ENCODE data around the gene HSPB6. TPM values are rescaled to one million over a fixed set of nuclear protein-coding genes. Genes with fewer than 3 reads are reported as not detected.

HSPB6 gene
- total and polyA plus RNA-seq, 4 donors: 13.2 to 44.8 (median 24.5) TPM

GRCh38 chr19:35791814-35792279 lies 35.0 kb upstream of the HSPB6 start:
- H3K4me1 ChIP-seq (ENCODE audit: control insufficient read depth in 5 of 5, insufficient read depth in 5 of 5, low read length in 5 of 5): no peaks in the 10 kb centered on the region
- H3K27me3 ChIP-seq (ENCODE audit: control insufficient read depth in 3 of 3, insufficient read depth in 3 of 3, low read length in 2 of 3): peaks cover 0 to 5% (median 3%) of the 10 kb centered on the region in 3 donors
- H3K9ac ChIP-seq (ENCODE audit: insufficient read depth in 1 of 2, low read length in 2 of 2): no peak overlapping the region
- WGBS, 2 donors: 86 to 92% methylated on average over 9 of the region's 9 CpGs
- H3K36me3 ChIP-seq (ENCODE audit: control insufficient read depth in 4 of 4, insufficient read depth in 4 of 4, low read length in 4 of 4): no peaks in the 10 kb centered on the region
- DNase-seq (no peak), ATAC-seq (ENCODE audit: insufficient read depth, low FRiP score) (no peak)
- no peak for TF ChIP-seq CTCF (IDR thresholded peaks at IDR 0.05; ENCODE audit: control extremely low read depth, extremely low read depth)
- no peak overlapping the region for H3K4me3 ChIP-seq
- no peaks in the 10 kb centered on the region for H3K9me3 ChIP-seq (ENCODE audit: control insufficient read depth in 4 of 4, insufficient read depth in 3 of 4, low read length in 3 of 4)
- H3K27ac ChIP-seq (ENCODE audit: low read depth in 1 of 2, low read length in 1 of 2): no peak overlapping the region

- Histone ChIP-seq H3K27me3 (ENCODE audit: control insufficient read depth in 3 of 3, insufficient read depth in 3 of 3, low read length in 2 of 3) (no peaks in the 10 kb centered on the region), H3K36me3 (ENCODE audit: control insufficient read depth in 4 of 4, insufficient read depth in 4 of 4, low read length in 4 of 4) (no peaks in the 10 kb centered on the region), H3K27ac (ENCODE audit: low read depth in 1 of 2, low read length in 1 of 2) (no peak overlapping the region), H3K4me3 (no peak overlapping the region), H3K9me3 (ENCODE audit: control insufficient read depth in 4 of 4, insufficient read depth in 3 of 4, low read length in 3 of 4) (no peaks in the 10 kb centered on the region), H3K4me1 (ENCODE audit: control insufficient read depth in 5 of 5, insufficient read depth in 5 of 5, low read length in 5 of 5) (no peaks in the 10 kb centered on the region), H3K9ac (ENCODE audit: insufficient read depth in 1 of 2, low read length in 2 of 2) (no peak overlapping the region)
- 68 to 76% methylated on average over 18 to 20 of the region's 20 CpGs for WGBS, 2 donors
- no peak for ATAC-seq (ENCODE audit: insufficient read depth, low FRiP score)
- no peak for TF ChIP-seq CTCF (IDR thresholded peaks at IDR 0.05; ENCODE audit: control extremely low read depth, extremely low read depth)
- no peak for DNase-seq
These were observed 34.4 kb upstream of the HSPB6 start for GRCh38 chr19:35790981-35791813.

- H3K27ac ChIP-seq (ENCODE audit: low read depth in 1 of 2, low read length in 1 of 2): no peak overlapping the region
- DNase-seq: no peak
- H3K9me3 ChIP-seq (ENCODE audit: control insufficient read depth in 4 of 4, insufficient read depth in 3 of 4, low read length in 3 of 4): no peaks in the 10 kb centered on the region
- no peak for TF ChIP-seq CTCF (IDR thresholded peaks at IDR 0.05; ENCODE audit: control extremely low read depth, extremely low read depth)
- H3K4me1 ChIP-seq (ENCODE audit: control insufficient read depth in 5 of 5, insufficient read depth in 5 of 5, low read length in 5 of 5): no peaks in the 10 kb centered on the region
- no peak overlapping the region for H3K9ac ChIP-seq (ENCODE audit: insufficient read depth in 1 of 2, low read length in 2 of 2)
- H3K36me3 ChIP-seq (ENCODE audit: control insufficient read depth in 4 of 4, insufficient read depth in 4 of 4, low read length in 4 of 4): peaks cover 0 to 6% (median 0%) of the 10 kb centered on the region in 4 donors
- H3K4me3 ChIP-seq: no peak overlapping the region
- H3K27me3 ChIP-seq (ENCODE audit: control insufficient read depth in 3 of 3, insufficient read depth in 3 of 3, low read length in 2 of 3): no peaks in the 10 kb centered on the region
- 88 to 91% methylated on average over 19 of the region's 19 CpGs for WGBS, 2 donors
- no peak for ATAC-seq (ENCODE audit: insufficient read depth, low FRiP score)
These were observed 33.4 kb upstream of the HSPB6 start for GRCh38 chr19:35789978-35790944.

Measured in lung (tissue), 12 donors.